ENCODE measurements around the gene DNAH3.
"Not testable (repeated sequence)": the region's sequence is repeated elsewhere in the genome, so short reads cannot be mapped to it uniquely, and the experiment has no call there.

- not testable (repeated sequence) for TF ChIP-seq CTCF, POLR2A (IDR thresholded peaks at IDR 0.05)
These were observed 87.3 kb downstream of the DNAH3 start for GRCh38 chr16:21063314-21063713.
